Left lung (tissue), 10 donors: ENCODE data around the gene ZCCHC17. TPM values are rescaled to one million over a fixed set of nuclear protein-coding genes. Genes with fewer than 3 reads are reported as not detected.
A peak's percentile ranks its signal among the peaks of the same experiment; 100 is the strongest.

ENCODE experiments used
- ATAC-seq: fragments of 200-7000 bp; cut with Tn5 transposase; one replicate; pipeline ENCODE4 v1.9.1; 2020; ENCODE audit warnings: moderate library complexity
- DNase-seq, 4 donors: peaks; one replicate each; pipeline ENCODE4 v3.0.0-alpha.2; 2013 to 2020
- H3K27ac ChIP-seq, 2 donors: fragments of 200-600 bp; sonication (generic) in 1 of 2; one replicate each; pipeline versions ENCODE4 v1.5.0 to v1.8.0; 2020 to 2021
- H3K27me3 ChIP-seq, 2 donors: fragments of 200-600 bp; sonication (generic) in 1 of 2; one replicate each; pipeline versions ENCODE4 v1.5.0 to v1.8.0; 2020 to 2021
- H3K36me3 ChIP-seq, 2 donors: fragments of 200-600 bp; sonication (generic) in 1 of 2; one replicate each; pipeline versions ENCODE4 v1.5.0 to v1.8.0; 2020 to 2021
- H3K4me1 ChIP-seq, 2 donors: fragments of 200-600 bp; one replicate each; pipeline ENCODE4 v1.8.0; 2021
- H3K4me3 ChIP-seq, 2 donors: fragments of 200-600 bp; sonication (generic) in 1 of 2; one replicate each; pipeline versions ENCODE4 v1.5.0 to v1.8.0; 2020 to 2021; ENCODE audit warnings: mild to moderate bottlenecking in 1 of 2
- H3K9me3 ChIP-seq, 2 donors: fragments of 200-600 bp; sonication (generic) in 1 of 2; one replicate each; pipeline versions ENCODE4 v1.5.0 to v1.8.0; 2020 to 2021
- CTCF ChIP-seq, 2 donors: fragments of 200-600 bp; sonication (generic) in 1 of 2; IDR thresholded peaks; one replicate each; pipeline versions ENCODE4 v1.5.0 to v1.8.0; 2021; ENCODE audit warnings: antibody characterized with exemption in 2 of 2
- intact Hi-C, 2 donors: fragments of 100-400 bp; cut with DNase I; formaldehyde crosslinking; loops; one replicate each; pipeline versions ENCODE4 v1.11.2 to v1.14.2; 2022
- polyA plus RNA-seq, 6 donors: library from polyadenylated mRNA; unstranded; fragments of 120-200 nt; gene quantifications; one replicate each; pipeline ENCODE4 v1.2.1, GENCODE V29; 2013; ENCODE audit not compliant: insufficient read length in 6 of 6
- total RNA-seq, 2 donors: library from RNA; stranded (reverse); fragmentation: NEBNext Ultra II Directional; extraction: Animal tissue kit (Norgen Biotek cat#: 25700); gene quantifications; one replicate each; pipeline ENCODE4 v1.2.1, GENCODE V29; 2021
- donor health status: DM: no; HTN: yes; CAD: no.
- donor health status: DM: no; HTN: no; CAD: no.

The ZCCHC17 gene
- total and polyA plus RNA-seq, 8 donors = 20.1 to 51.7 (median 43.8) TPM

- ATAC-seq (peak; percentile 6), DNase-seq (no peak)
- Histone ChIP-seq H3K27me3 (no peaks in the 10 kb centered on the region), H3K9me3 (no peaks in the 10 kb centered on the region), H3K4me1 (peaks cover 0 to 42% of the 10 kb centered on the region in 2 donors), H3K27ac (peak overlapping the region; percentile 85 to 93), H3K4me3 (peak overlapping the region; percentile 88 to 99), H3K36me3 (peaks cover 0 to 32% of the 10 kb centered on the region in 2 donors)
- TF ChIP-seq CTCF (IDR thresholded peaks at IDR 0.05) = no peak
- intact Hi-C loops = no loop called here
Observed at GRCh38 chr1:31295874-31296485, 852 bp upstream of the ZCCHC17 start.

GRCh38 chr1:31297277-31298247 lies 730 bp downstream of the ZCCHC17 start:
- Histone ChIP-seq H3K4me1 (peaks cover 0 to 42% of the 10 kb centered on the region in 2 donors), H3K27ac (peak overlapping the region; percentile 81 to 93), H3K4me3 (peak overlapping the region; percentile 88 to 99), H3K36me3 (peaks cover 0 to 17% of the 10 kb centered on the region in 2 donors), H3K9me3 (no peaks in the 10 kb centered on the region), H3K27me3 (no peaks in the 10 kb centered on the region)
- TF ChIP-seq CTCF (IDR thresholded peaks at IDR 0.05) = no peak
- peak; percentile 6 for ATAC-seq
- peak in 1 of 4 donors; percentile 13 for DNase-seq
- intact Hi-C loops = no loop called here

GRCh38 chr1:31299365-31299764 lies 2.5 kb downstream of the ZCCHC17 start:
- Histone ChIP-seq H3K4me1 (peaks cover 0 to 42% of the 10 kb centered on the region in 2 donors), H3K27me3 (no peaks in the 10 kb centered on the region), H3K4me3 (no peak overlapping the region), H3K27ac (no peak overlapping the region), H3K9me3 (no peaks in the 10 kb centered on the region), H3K36me3 (no peaks in the 10 kb centered on the region)
- no peak for TF ChIP-seq CTCF (IDR thresholded peaks at IDR 0.05)
- DNase-seq = no peak
- ATAC-seq = no peak
- intact Hi-C loops = no loop called here

GRCh38 chr1:31300193-31300592 lies 3.4 kb downstream of the ZCCHC17 start:
- Histone ChIP-seq H3K4me3 (no peak overlapping the region), H3K27ac (no peak overlapping the region), H3K4me1 (peaks cover 0 to 38% of the 10 kb centered on the region in 2 donors), H3K36me3 (no peaks in the 10 kb centered on the region), H3K27me3 (no peaks in the 10 kb centered on the region), H3K9me3 (no peaks in the 10 kb centered on the region)
- intact Hi-C loops = no loop called here
- no peak for TF ChIP-seq CTCF (IDR thresholded peaks at IDR 0.05)
- DNase-seq = no peak
- no peak for ATAC-seq
